Ascending aorta (tissue), 2 donors: ENCODE measurements around the gene CREB5. TPM values are rescaled to one million over a fixed set of nuclear protein-coding genes. Genes with fewer than 3 reads are reported as not detected.

Experiments
- DNase-seq, 2 donors: peaks; one replicate each; pipeline ENCODE4 v3.0.0-alpha.2; 2019; ENCODE audit warnings: low spot score in 2 of 2
- H3K27ac ChIP-seq, 2 donors: fragments of 200-600 bp; sonication (generic); one replicate each; pipeline ENCODE4 v1.5.1; 2016 to 2017; ENCODE audit warnings: mild to moderate bottlenecking in 1 of 2
- H3K27me3 ChIP-seq: fragments of 200-600 bp; sonication (generic); one replicate; pipeline ENCODE4 v1.5.1; 2017
- H3K36me3 ChIP-seq, 2 donors: fragments of 200-600 bp; sonication (generic); one replicate each; pipeline ENCODE4 v1.5.1; 2016
- H3K4me1 ChIP-seq, 2 donors: fragments of 200-600 bp; sonication (generic); one replicate each; pipeline ENCODE4 v1.5.1; 2016 to 2017; ENCODE audit warnings: mild to moderate bottlenecking in 1 of 2
- H3K4me3 ChIP-seq, 2 donors: fragments of 200-600 bp; sonication (generic); one replicate each; pipeline ENCODE4 v1.5.1; 2016 to 2017; ENCODE audit warnings: mild to moderate bottlenecking in 1 of 2
- H3K9me3 ChIP-seq, 2 donors: fragments of 200-600 bp; sonication (generic); one replicate each; pipeline ENCODE4 v1.5.1; 2016
- intact Hi-C: fragments of 100-400 bp; cut with DNase I; formaldehyde crosslinking; loops from one replicate; pipeline ENCODE4 v1.15.1; 2023
- total RNA-seq: library from RNA; depleted of rRNA; stranded (reverse); fragments of >200 nt; gene quantifications from one replicate; pipeline ENCODE4 v1.1.0, GENCODE V29; 2016
- TF ChIP-seq, protein P1 (sequence below), 3 experiments: fragments of 200-600 bp in 2 of 3; fragments of 450-650 bp in 1 of 3; sonication (generic) in 2 of 3; IDR thresholded peaks; one replicate each; pipeline ENCODE4 v1.5.1; 2016 to 2019; ENCODE audit warnings: antibody characterized with exemption in 3 of 3, mild to moderate bottlenecking in 1 of 3, moderate library complexity in 1 of 3

The CREB5 gene
- total RNA-seq, 1 donor from 2014 or later = 143 TPM

- no peak for DNase-seq
- Histone ChIP-seq H3K4me3 (no peak overlapping the region), H3K36me3 (no peaks in the 10 kb centered on the region), H3K27ac (no peak overlapping the region), H3K9me3 (no peaks in the 10 kb centered on the region), H3K4me1 (peaks cover 0 to 5% of the 10 kb centered on the region in 2 donors), H3K27me3 (no peaks in the 10 kb centered on the region)
- intact Hi-C loops = no loop called here
- TF ChIP-seq, protein P1, sequence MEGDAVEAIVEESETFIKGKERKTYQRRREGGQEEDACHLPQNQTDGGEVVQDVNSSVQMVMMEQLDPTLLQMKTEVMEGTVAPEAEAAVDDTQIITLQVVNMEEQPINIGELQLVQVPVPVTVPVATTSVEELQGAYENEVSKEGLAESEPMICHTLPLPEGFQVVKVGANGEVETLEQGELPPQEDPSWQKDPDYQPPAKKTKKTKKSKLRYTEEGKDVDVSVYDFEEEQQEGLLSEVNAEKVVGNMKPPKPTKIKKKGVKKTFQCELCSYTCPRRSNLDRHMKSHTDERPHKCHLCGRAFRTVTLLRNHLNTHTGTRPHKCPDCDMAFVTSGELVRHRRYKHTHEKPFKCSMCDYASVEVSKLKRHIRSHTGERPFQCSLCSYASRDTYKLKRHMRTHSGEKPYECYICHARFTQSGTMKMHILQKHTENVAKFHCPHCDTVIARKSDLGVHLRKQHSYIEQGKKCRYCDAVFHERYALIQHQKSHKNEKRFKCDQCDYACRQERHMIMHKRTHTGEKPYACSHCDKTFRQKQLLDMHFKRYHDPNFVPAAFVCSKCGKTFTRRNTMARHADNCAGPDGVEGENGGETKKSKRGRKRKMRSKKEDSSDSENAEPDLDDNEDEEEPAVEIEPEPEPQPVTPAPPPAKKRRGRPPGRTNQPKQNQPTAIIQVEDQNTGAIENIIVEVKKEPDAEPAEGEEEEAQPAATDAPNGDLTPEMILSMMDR (IDR thresholded peaks at IDR 0.05) = no peak
Observed at GRCh38 chr7:28544453-28545117, 132.3 kb downstream of the CREB5 start.

GRCh38 chr7:28546067-28546466, 133.7 kb downstream of the CREB5 start:
- H3K9me3 ChIP-seq = no peaks in the 10 kb centered on the region
- no peaks in the 10 kb centered on the region for H3K36me3 ChIP-seq
- H3K4me3 ChIP-seq = no peak overlapping the region
- TF ChIP-seq, protein P1 (IDR thresholded peaks at IDR 0.05) = no peak
- no peak overlapping the region for H3K27ac ChIP-seq
- H3K27me3 ChIP-seq = no peaks in the 10 kb centered on the region
- peaks cover 0 to 5% of the 10 kb centered on the region in 2 donors for H3K4me1 ChIP-seq
- no peak for DNase-seq
- intact Hi-C loops = no loop called here

- no peaks in the 10 kb centered on the region for H3K9me3 ChIP-seq
- no peak overlapping the region for H3K4me3 ChIP-seq
- TF ChIP-seq, protein P1 (IDR thresholded peaks at IDR 0.05) = no peak
- no peak overlapping the region for H3K27ac ChIP-seq
- H3K4me1 ChIP-seq = peaks cover 0 to 7% of the 10 kb centered on the region in 2 donors
- intact Hi-C loops = no loop called here
- no peaks in the 10 kb centered on the region for H3K36me3 ChIP-seq
- H3K27me3 ChIP-seq = no peaks in the 10 kb centered on the region
- no peak for DNase-seq
Observed at GRCh38 chr7:28547115-28547514, 134.8 kb downstream of the CREB5 start.

GRCh38 chr7:28548416-28548815, 136.1 kb downstream of the CREB5 start:
- Histone ChIP-seq H3K27me3 (no peaks in the 10 kb centered on the region), H3K36me3 (no peaks in the 10 kb centered on the region), H3K4me1 (peaks cover 0 to 4% of the 10 kb centered on the region in 2 donors), H3K4me3 (no peak overlapping the region), H3K27ac (no peak overlapping the region), H3K9me3 (no peaks in the 10 kb centered on the region)
- TF ChIP-seq, protein P1 (IDR thresholded peaks at IDR 0.05) = no peak
- intact Hi-C loops = no loop called here
- no peak for DNase-seq

DNA sequence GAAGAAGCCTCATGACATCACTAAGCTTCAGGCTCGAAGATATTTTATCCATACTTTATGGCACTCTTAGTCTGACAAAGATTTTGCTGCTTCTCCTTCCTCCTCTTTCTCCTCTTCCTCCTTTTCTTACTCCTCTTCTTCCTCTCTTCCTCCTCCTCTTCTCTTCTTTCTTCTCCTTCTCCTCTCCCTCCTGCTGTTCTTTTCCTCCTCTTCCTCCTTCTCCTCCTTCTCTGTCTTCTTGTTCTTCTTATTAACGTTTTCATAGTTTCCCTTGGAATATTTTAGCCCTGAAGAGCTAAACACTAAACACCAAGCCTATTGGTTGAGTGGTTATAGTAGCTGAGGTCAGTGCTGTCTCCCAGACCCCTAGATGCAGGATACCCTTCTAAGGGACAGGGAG, 137.7 kb downstream of the CREB5 start:
- intact Hi-C loops = no loop called here
- DNase-seq = no peak
- TF ChIP-seq, protein P1 (IDR thresholded peaks at IDR 0.05) = no peak
- Histone ChIP-seq H3K27me3 (no peaks in the 10 kb centered on the region), H3K36me3 (no peaks in the 10 kb centered on the region), H3K4me1 (peaks cover 0 to 4% of the 10 kb centered on the region in 2 donors), H3K4me3 (no peak overlapping the region), H3K27ac (no peak overlapping the region), H3K9me3 (no peaks in the 10 kb centered on the region)
